ENCODE measurements around the gene MELK.

MELK gene

DNA sequence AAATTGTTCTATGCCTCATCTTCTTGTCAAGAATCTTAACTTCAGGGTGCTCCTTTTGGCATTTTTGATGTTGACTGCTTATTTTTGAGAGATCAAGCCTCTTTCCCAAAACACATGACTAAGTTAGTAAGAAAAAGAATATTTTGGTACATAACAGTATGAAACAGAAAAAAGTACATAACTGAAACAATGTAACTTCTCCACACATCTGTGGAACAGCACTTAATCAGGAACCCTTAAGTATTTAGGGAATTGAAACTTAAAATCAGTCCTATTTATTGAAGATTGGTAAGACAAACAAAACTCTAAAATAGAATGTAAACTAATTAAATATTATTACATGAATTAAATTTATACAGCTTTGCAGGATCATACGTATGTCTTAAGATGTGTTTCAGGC is 103.4 kb downstream of the MELK start:
- no peak for DNase-seq

- DNase-seq = no peak
Observed at GRCh38 chr9:36676778-36677485, 104.2 kb downstream of the MELK start.

DNA sequence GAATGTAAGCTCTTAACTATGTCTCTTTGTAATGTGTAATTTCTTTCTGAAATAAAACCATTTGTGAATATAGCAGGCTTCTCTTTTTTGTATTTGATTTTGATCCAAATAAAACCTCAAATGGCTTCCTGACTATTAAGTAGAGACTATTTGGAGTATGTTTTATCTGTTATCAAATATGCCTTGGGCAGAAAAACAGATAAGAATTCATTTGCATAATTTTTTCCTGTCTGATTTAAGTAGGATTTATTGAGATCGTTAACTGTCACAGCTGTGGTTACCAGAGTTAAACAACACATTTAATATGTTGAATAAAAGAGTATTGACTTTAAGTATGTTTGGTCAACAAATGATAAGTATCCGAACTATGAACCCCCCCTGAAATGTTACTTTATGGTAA is 104.9 kb downstream of the MELK start:
- DNase-seq = no peak

DNA sequence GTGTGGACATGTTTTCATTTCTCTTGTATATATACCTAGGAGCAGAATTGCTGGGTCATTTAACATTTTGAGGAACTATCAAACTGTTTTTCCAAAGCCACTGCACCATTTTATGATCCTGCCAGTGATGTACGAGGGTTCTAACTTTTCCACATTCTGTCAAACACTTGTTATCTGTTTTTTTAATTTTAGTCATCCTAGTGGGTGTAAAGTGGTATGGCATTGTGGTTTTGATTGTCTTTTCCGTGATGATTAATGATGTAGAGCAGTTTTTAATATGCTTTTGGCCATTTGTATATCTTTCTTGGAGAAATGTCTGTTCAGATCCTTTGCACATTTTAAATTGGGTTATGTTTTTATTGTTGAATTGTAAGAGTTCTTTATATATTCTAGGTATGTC is 107.0 kb downstream of the MELK start:
- no peak for DNase-seq

GRCh38 chr9:36686471-36686870 is 113.8 kb downstream of the MELK start:
- DNase-seq = no peak

GRCh38 chr9:36690412-36691168 is 117.9 kb downstream of the MELK start:
- DNase-seq = no peak

DNA sequence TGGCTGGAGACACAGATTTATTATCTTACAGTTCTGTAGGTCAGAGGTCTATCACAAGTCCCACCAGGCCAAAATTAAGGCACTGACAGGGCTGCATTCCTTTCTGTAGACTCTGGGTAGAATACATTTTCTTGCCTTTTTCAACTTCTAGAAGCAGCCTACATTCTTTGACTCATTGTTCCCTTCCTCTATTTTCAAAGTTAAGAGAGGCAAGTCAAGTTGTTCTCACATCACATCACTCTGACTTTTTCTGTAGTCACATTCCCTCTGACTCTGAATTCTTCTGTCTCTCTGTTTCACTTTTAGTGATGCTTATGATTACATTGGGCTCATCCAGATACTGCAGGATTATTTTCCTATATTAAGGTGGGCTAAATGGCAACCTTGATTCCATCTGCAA is 119.0 kb downstream of the MELK start:
- no peak for DNase-seq

DNA sequence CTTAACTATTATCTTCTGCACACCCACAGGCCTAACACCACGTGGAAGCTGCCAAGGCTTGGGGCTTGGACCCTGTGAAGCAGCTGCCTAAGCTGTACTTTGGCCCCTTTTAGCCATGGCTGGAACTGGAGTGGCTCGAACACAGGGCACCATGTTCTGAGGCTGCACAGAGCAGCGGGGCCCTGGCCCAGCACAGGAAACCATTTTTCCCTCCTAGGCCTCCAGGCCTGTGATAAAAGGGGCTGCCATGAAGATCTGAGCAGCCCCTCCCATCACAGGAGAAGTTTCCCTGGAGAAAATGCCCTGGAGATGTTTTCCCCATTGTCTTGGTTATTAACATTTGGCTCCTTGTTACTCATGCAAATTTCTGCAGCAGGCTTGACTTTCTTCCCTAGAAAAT is 126.3 kb downstream of the MELK start:
- DNase-seq = no peak

GRCh38 chr9:36704148-36704547 is 131.5 kb downstream of the MELK start:
- DNase-seq = no peak

DNA sequence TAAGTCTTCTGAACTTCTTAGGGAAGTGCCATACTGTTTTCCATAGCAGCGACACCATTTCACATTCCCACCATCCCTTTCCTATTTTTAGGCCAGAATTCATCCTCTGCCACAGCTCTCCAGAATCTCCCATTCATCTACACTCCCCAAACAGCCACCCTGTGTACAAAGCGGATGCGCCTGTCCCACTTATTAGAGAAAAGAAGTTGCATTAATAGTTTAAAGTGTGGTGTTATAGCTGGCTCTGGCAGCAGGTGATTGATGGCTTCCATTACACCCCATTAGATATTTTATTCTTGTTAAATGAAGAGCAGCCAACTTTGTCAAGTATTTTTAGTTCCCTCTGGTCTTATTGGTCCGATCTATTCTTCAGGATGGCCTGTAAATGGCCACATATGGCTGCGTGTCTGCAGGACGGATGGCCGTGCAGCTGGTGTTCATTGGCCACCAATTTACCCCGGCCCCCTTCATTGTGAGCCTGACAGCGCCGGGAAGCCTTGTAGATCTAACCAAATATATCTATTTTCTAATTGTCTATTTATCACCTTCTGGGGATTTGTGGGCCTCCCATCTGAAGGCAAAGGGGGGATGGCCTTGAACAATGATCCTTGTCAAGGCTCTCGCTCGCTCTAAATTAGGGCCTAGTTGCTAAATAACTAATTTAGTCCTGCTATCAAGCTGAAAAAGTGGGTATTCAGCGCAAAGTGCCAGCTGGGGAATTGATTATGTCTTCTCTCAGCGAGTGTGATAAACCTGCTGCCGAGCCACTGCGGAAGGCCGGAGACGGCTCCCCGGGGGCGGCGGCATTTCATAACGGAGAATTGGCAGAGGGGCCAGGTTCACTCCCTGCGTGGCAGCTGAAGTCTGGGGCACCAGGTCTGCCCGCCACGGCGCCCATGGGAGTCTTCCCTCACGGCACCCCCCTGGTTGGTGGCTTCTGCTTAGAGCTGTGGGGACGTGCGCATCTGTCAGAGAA is 141.1 kb downstream of the MELK start:
- no peak for DNase-seq

GRCh38 chr9:36716496-36716895 is 143.8 kb downstream of the MELK start:
- no peak for DNase-seq

DNA sequence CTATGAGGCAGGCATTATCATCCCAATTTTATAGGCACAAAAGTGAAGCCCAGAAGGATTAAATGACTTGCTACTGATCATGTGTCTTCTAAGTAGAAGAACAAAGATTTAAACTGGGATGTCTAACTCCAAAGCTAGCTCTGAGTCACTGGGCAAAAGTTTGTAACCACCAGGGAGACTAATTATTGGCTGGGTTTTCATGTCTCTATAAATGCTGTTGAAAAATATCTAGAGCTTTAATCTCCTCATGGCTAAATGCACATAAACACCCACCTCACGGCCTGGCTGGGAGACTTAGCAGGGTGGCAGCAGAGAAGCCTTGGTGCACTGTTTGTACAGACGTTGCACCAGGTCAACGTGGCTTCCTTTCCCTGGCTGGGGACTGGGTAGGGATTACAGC is 144.6 kb downstream of the MELK start:
- DNase-seq = no peak

- no peak for DNase-seq
Observed at GRCh38 chr9:36718612-36719011, 145.9 kb downstream of the MELK start.

GRCh38 chr9:36720043-36720442 is 147.3 kb downstream of the MELK start:
- no peak for DNase-seq

GRCh38 chr9:36721846-36722588 is 149.3 kb downstream of the MELK start:
- no peak for DNase-seq

DNA sequence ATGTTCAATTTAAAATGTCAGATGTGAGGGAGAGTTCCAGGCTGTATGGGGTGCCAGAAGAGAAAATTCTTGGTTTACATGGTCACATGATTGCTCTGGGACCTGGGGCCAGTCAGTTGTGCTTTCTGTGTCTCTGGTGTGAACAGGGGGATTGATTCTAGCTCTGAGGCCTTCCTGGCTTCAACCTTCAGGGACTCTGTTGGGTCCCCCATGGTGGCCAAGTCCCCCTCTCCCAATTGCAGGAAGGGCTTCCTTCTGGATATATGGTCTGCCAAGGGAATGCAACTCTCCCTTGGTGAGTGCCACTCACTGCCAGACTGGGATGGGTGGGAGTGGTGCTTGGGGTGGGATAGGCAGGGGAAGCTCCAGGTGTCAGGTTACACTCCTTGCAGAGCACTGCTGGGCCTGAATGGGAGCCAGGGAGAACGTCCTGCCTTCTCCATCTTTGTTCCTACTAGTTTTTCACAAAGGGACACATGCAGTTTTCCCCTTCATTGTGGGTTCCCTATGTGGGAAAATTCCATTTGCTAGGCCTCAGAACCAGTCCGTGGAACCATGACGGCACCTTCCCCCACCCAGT is 153.2 kb downstream of the MELK start:
- no peak for DNase-seq

All from hippocampal formation (tissue), 2 donors.